Measurements from ENCODE around the gene NAALADL2.

Gene NAALADL2

GRCh38 chr3:175273573-175273972, 414.4 kb downstream of the NAALADL2 start:
- DNase-seq = no peak

GRCh38 chr3:175274056-175274455, 414.9 kb downstream of the NAALADL2 start:
- no peak for DNase-seq

GRCh38 chr3:175274474-175275218, 415.5 kb downstream of the NAALADL2 start:
- DNase-seq = no peak

- DNase-seq = no peak
Measured at GRCh38 chr3:175278680-175279079, 419.5 kb downstream of the NAALADL2 start.

- no peak for DNase-seq
Measured at GRCh38 chr3:175279457-175279856, 420.3 kb downstream of the NAALADL2 start.

- no peak for DNase-seq
Measured at GRCh38 chr3:175279911-175280310, 420.8 kb downstream of the NAALADL2 start.

GRCh38 chr3:175287361-175287963, 428.3 kb downstream of the NAALADL2 start:
- no peak for DNase-seq

- DNase-seq = no peak
Measured at GRCh38 chr3:175288621-175289020, 429.5 kb downstream of the NAALADL2 start.

GRCh38 chr3:175294793-175295192, 435.7 kb downstream of the NAALADL2 start:
- DNase-seq = no peak

GRCh38 chr3:175295248-175296130, 436.4 kb downstream of the NAALADL2 start:
- DNase-seq = no peak

- no peak for DNase-seq
Measured at GRCh38 chr3:175297216-175297615, 438.1 kb downstream of the NAALADL2 start.

- DNase-seq = no peak
Measured at GRCh38 chr3:175301741-175302140, 442.6 kb downstream of the NAALADL2 start.

- no peak for DNase-seq
Measured at GRCh38 chr3:175304404-175304803, 445.3 kb downstream of the NAALADL2 start.

- DNase-seq = no peak
Measured at GRCh38 chr3:175307642-175308041, 448.5 kb downstream of the NAALADL2 start.

- no peak for DNase-seq
Measured at GRCh38 chr3:175308097-175308496, 449.0 kb downstream of the NAALADL2 start.

- DNase-seq = no peak
Measured at GRCh38 chr3:175310046-175310445, 450.9 kb downstream of the NAALADL2 start.

GRCh38 chr3:175311404-175311803, 452.3 kb downstream of the NAALADL2 start:
- no peak for DNase-seq

- no peak for DNase-seq
Measured at GRCh38 chr3:175311946-175312345, 452.8 kb downstream of the NAALADL2 start.

- DNase-seq = no peak
Measured at GRCh38 chr3:175312791-175313190, 453.7 kb downstream of the NAALADL2 start.

- DNase-seq = no peak
Measured at GRCh38 chr3:175316799-175317198, 457.7 kb downstream of the NAALADL2 start.

GRCh38 chr3:175325440-175325839, 466.3 kb downstream of the NAALADL2 start:
- DNase-seq = no peak

GRCh38 chr3:175326041-175326440, 466.9 kb downstream of the NAALADL2 start:
- DNase-seq = no peak

GRCh38 chr3:175329373-175329772, 470.2 kb downstream of the NAALADL2 start:
- DNase-seq = no peak

- DNase-seq = no peak
Measured at GRCh38 chr3:175335229-175335628, 476.1 kb downstream of the NAALADL2 start.
